OCI-LY3 (cell line): ENCODE measurements around the gene RIOX2.
A peak's percentile ranks its signal among the peaks of the same experiment; 100 is the strongest.

ENCODE experiments used
- EZH2phosphoT487 ChIP-seq: fragments of 200-600 bp; shearing (Covaris generic); IDR thresholded peaks from 2 replicates; pipeline ENCODE4 v1.6.1; 2018; ENCODE audit warnings: antibody characterized with exemption, mixed run types, low read depth
- TF ChIP-seq, protein P1 (sequence below): fragments of 200-600, 300-600 bp; sonication (generic); IDR thresholded peaks from 2 replicates; pipeline ENCODE4 v1.5.1; 2014; ENCODE audit warnings: antibody characterized with exemption, low read length, low read depth

DNA sequence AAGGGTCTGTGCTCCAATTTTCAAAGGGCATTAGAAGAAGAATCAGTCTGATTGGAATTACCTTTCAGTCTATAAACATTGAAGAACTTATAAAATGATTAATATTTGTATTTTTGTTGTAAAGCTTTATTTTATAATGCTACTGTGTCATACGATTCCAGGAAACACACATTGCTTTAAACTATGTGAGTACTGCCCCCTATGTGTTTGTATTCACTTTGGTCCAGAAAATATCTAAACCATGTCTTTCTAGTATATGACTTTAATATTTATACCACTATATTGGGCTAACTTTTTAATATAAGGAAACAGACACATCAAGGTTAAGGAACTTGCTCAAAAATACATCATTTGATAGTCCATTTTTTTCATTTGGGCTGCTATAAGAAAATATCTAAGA is 3.2 kb upstream of the RIOX2 start:
- TF ChIP-seq, protein P1, sequence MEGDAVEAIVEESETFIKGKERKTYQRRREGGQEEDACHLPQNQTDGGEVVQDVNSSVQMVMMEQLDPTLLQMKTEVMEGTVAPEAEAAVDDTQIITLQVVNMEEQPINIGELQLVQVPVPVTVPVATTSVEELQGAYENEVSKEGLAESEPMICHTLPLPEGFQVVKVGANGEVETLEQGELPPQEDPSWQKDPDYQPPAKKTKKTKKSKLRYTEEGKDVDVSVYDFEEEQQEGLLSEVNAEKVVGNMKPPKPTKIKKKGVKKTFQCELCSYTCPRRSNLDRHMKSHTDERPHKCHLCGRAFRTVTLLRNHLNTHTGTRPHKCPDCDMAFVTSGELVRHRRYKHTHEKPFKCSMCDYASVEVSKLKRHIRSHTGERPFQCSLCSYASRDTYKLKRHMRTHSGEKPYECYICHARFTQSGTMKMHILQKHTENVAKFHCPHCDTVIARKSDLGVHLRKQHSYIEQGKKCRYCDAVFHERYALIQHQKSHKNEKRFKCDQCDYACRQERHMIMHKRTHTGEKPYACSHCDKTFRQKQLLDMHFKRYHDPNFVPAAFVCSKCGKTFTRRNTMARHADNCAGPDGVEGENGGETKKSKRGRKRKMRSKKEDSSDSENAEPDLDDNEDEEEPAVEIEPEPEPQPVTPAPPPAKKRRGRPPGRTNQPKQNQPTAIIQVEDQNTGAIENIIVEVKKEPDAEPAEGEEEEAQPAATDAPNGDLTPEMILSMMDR = peak; percentile 49
- TF ChIP-seq EZH2phosphoT487 = no peak
